Stimulated activated CD4-positive, alpha-beta T cell treated with anti-CD3 and anti-CD28 coated beads, Interleukin-1b, Interleukin-23, amount 100 ng/mL, for 1 hour (primary cell): ENCODE data around the gene DNMT3A.

Experiments
- DNase-seq, 2 donors: peaks; one replicate each; pipeline ENCODE4 v3.0.0-alpha.2; 2020; ENCODE audit warnings: low read depth in 2 of 2

Gene DNMT3A

GRCh38 chr2:25347205-25347815, 5.6 kb upstream of the DNMT3A start:
- no peak for DNase-seq

- DNase-seq: no peak
Measured at GRCh38 chr2:25343187-25343825, 1.6 kb upstream of the DNMT3A start.

- DNase-seq: peak; percentile 55 to 67
Measured at GRCh38 chr2:25342372-25343186, 854 bp upstream of the DNMT3A start.

GRCh38 chr2:25341011-25341727, 556 bp downstream of the DNMT3A start:
- no peak for DNase-seq

- DNase-seq: no peak
Measured at GRCh38 chr2:25340181-25340921, 1.4 kb downstream of the DNMT3A start.

GRCh38 chr2:25339791-25340180, 1.9 kb downstream of the DNMT3A start:
- DNase-seq: no peak

DNA sequence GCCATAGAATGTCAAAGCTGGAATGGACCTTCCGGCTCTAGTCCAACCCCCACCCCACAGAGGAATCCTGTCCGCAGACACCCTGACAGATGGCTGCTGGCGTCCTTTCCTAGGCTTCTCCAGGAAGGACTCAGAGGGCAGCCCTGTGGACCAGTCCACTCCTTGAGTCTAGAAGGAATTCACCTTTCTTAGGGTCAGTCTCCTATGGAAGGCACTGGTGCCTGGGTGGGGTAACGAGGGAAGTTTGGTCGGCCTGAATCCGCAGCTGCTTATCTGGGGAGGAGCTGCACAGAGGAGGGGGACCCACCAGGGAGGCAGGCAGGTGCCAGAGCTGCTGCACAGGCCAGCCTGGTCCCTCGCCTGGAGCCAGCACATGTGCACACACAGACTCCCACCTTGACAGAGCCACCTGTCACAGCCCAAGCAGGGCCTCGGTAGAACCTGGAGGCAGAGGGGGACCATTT, 2.5 kb downstream of the DNMT3A start:
- DNase-seq: no peak

- no peak for DNase-seq
Measured at GRCh38 chr2:25338401-25338800, 3.3 kb downstream of the DNMT3A start.

DNA sequence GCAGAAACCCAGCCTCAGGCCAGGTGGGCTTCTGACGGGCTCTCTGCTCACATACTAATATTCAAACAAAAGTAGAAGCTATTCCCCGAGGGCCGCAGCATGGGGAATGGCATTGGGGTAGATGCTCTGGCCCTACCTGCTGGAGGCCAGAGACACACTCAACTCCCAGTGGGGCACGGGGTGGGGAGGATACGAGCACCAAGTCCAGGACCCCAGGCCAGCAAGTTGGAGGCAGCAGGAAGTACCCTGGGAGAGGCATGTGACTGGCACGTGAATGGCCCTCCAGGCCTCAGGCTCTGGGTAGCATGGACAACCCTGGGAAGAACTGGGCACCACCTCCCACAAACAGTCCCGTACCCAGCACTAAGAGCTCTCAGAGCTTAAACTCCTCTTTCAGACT, 3.8 kb downstream of the DNMT3A start:
- DNase-seq: no peak

DNA sequence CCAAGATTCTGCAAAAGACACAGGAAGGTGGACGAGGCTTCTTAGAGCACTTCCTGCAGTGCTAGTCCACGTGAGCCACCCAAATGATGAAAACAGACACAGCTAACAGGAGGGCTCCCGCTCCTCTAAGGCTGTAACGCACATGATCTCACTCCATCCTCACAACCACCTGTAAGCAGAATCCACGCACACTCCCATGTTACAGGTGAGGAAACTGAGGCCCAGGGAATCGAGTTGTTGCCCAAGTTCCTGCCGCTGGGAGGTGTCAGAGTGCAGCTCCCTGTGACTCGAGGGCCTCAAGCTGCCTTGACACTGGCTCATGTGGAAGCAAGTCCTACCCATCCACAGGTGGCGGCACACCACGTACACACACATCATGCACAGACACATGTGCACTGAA, 4.4 kb downstream of the DNMT3A start:
- DNase-seq: no peak

DNA sequence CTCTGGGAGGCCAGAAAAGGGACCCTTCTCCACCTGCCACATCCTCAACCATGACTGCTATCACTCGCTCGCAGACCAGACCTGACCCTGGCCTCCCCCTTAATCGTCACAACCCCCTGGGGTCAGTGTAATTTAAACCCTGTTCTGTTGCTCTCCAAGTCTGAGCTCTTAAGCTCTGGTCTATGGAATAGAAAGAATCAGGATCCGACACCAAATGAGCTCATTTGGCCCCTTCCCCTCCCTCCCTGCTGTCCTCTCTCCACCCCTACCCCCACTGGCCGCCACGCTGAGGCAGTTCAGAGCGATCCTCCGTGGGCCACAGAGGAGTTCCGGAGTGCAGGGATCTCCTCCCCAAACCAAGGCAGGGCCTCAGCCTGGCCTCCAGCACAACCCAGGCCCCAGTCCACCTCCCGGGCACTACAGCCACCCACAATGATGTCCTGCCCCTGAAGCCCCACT, 5.3 kb downstream of the DNMT3A start:
- no peak for DNase-seq

DNA sequence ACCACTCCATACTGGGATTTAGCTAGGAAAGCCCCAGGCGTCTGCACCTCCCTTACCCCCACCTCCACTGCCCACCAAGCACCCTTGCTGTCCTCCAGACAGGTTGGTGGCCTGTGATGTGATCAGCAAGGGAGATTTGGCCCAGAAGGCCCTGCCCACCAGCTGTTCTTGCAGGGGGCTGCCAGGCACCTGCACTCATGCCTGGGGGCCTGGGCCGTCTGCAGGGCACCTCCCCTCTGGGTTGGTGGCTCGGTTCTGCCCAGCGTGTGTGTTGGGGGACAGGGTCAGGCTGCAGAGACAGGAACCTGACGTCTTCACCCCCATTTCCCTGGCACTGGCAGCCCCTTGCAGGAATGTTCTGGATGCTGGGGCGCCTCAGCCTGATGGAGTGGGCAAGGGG, 5.8 kb downstream of the DNMT3A start:
- DNase-seq: no peak

GRCh38 chr2:25335204-25335603, 6.5 kb downstream of the DNMT3A start:
- no peak for DNase-seq

GRCh38 chr2:25334482-25334881, 7.2 kb downstream of the DNMT3A start:
- DNase-seq: no peak

GRCh38 chr2:25333981-25334380, 7.7 kb downstream of the DNMT3A start:
- no peak for DNase-seq

DNA sequence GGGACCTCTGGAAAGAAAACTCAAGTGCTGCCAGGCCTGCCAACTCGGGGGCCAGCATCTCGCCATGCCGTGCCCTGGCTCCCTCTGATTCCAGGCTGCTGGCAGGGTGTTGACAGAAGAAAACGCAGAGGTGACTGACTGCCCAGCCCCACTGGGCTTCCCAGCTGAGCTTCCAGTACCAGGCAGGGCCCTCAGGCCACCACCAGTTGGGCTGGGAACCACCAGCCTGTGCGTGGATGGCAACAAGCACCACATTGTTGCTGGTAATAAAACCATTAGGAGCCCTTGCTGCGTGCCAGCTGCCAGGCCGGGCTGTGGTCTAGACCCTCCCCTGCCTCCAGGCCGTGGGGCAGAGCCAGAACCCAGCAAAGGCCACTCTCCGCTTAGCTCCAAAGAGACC, 9.2 kb downstream of the DNMT3A start:
- no peak for DNase-seq

GRCh38 chr2:25331686-25332365, 9.9 kb downstream of the DNMT3A start:
- DNase-seq: peak in 1 of 2 donors; percentile 57

DNA sequence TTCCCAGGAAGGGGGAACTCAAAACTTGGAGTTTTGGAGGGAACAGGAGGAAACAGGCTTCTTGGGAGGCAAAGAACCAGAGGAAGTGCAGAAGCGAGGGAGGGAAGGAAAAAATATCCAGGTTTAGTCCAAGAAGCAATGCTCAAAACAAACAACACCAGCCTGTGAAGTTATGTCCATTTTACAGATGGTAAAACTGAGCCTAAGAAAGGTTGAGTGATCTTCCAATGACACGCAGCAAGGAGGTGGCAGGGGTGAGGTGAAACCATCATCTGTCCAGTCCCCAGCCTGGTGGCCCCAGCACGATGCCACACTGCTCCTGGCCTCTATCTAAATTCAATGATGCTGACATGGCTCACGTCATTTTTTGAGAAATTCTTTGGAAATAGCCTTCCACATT, 10.8 kb downstream of the DNMT3A start:
- DNase-seq: no peak

- DNase-seq: no peak
Measured at GRCh38 chr2:25330273-25330672, 11.5 kb downstream of the DNMT3A start.

GRCh38 chr2:25328152-25329085, 13.3 kb downstream of the DNMT3A start:
- DNase-seq: no peak
